Myocyte (in vitro differentiated cells): ENCODE data around the gene VAMP8. TPM values are rescaled to one million over a fixed set of nuclear protein-coding genes. Genes with fewer than 3 reads are reported as not detected.
"Not testable (repeated sequence)": the region's sequence is repeated elsewhere in the genome, so short reads cannot be mapped to it uniquely, and the experiment has no call there.

Source experiments
- DNase-seq: peaks from one replicate; pipeline ENCODE4 v3.0.0-alpha.2; 2012; ENCODE audit warnings: low read depth
- total RNA-seq: library from RNA; depleted of rRNA; stranded (reverse); fragments of >200 nt; gene quantifications from 2 replicates; pipeline ENCODE4 v1.2.3, GENCODE V29; 2014

Gene VAMP8
- total RNA-seq, 1 donor from 2014 or later = 9.5 TPM

DNA sequence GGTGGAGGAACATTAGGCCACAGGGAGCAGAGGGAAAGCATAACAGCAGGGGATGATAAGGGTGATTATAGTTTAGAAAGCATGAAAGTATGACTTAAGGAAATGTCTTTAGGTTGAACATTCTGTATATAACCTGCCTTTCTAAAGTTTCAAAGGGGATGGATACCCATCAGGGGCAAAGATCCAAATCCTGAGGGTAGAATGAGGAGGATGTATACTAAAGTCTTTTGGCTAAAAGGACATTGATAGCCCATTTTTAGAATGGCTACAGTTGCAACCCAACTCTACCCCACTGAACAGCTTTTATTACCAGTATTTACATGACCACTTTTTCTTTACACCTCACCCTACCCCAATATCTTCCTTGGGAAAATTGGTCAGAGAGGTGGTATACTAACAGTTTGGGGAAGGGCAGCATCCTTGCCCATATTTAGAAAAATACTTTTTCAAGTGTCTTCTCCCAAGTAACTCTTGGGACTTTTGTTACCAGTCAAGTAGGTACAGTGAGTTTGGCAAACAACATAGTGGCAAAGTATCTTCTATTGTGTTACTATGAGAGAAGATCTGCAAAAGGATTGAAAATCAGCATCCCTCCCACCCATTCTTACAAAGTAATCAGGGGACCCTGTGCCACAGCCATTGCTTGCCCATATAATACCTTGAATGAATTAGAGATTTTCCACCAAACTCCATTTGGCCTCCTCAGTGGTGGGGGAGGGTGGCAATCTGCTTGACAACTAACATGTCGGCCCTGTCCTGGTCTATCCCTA is 30.1 kb upstream of the VAMP8 start:
- peak; percentile 68 for DNase-seq

GRCh38 chr2:85547859-85548607 is 29.4 kb upstream of the VAMP8 start:
- DNase-seq = peak; percentile 60

DNA sequence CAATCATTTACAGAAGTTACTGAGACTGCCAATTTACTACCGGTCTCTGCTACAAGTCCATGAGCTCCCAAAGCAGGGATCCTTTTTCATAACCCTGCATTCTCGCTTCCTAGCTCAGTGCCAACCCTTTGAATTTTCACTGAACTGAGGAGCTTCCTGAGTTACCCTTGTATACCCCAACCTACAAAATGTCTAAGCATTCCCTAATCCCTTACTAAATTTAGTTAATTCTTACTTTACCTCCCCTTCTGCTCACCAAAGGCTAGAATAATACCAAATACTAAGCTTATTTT is 28.8 kb upstream of the VAMP8 start:
- DNase-seq = no peak

DNA sequence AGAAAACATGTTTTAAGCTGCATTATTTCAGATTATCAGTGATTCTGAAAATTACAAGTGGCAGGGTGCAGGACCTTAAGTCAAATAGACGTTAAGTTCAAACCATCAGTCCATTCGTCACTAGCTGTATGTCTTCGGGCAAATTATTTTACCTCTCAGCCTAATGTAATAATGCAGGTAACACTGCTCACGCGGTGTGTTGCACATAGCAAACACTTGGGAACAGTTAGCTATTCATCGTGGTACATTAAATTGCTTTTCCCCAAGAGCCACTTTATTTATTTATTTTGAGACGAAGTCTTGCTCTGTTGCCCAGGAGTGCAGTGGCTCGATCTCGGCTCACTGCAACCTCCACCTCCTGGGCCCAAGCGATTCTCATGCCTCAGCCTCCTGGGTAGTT is 28.3 kb upstream of the VAMP8 start:
- peak; percentile 26 for DNase-seq

- DNase-seq = peak; percentile 96
Measured at GRCh38 chr2:85549826-85550225, 27.6 kb upstream of the VAMP8 start.

DNA sequence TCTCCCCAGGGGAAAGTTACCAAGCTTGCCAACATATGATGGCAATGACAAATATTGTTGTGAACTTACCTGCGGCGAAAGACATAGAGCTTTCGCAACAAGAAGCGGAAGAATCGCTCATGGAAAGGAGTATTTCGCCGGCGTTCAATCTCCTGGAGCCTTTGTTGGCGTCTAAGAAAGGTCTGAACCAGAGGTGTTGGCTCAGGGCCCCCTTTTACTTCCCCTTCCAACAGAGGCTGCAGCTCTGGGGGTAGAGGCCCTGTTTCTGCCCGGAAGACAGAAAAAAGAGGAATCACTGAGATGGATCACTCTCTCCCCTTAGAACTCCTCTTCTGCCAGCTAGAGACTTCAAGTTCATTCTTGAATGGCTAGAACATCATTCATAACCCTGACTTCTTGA is 26.9 kb upstream of the VAMP8 start:
- DNase-seq = no peak

- DNase-seq = peak; percentile 86
Measured at GRCh38 chr2:85551698-85552678, 25.4 kb upstream of the VAMP8 start.

DNA sequence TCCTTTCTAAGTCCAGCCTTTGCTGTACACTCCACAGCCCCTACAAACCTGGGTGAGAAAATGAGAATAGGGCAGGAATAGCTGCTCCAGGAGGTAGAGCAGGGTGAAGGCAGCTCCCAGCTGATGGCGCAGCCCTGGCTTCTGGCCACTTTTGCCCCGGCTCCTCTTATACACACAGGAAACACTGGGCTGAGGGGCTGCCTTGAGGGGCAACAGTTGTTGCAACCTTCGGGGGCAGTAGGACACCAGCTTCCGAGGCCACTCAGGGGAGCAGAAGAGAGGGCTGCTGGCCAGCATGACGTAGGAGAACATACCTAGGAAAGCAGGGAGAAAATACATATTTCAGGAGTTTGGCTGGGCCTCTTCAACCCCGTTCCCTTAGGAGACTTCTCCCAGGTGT is 24.2 kb upstream of the VAMP8 start:
- DNase-seq = no peak

DNA sequence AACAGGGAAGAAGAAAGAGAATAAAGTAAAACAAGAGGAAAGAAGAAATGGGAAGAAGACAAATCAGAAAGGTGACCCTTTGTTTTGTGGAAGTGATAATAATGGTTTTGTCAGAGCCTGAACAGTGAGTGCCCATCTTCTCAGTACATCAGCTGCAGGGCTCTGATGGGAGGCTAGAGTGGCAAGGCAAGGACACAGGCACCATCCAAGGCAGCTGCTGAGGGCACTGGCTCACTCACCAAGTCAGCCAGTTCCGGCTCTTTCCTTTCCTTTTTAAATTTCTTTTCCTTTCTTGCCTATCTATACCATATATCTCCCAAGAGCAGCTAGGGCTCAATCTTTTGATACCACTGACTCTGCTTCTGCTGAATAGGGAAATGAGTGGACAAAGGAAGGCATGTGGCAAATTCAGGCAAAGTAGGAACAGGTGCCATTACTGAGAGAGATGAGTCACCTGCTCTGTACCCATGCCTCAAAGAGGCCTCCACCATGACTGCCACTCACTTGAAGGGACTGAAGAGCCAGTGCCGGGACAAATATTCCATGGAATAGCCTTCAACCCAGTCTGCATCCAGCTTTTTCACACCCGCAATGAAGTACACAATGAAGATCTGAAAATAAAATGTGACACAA is 22.3 kb upstream of the VAMP8 start:
- DNase-seq = peak; percentile 83

DNA sequence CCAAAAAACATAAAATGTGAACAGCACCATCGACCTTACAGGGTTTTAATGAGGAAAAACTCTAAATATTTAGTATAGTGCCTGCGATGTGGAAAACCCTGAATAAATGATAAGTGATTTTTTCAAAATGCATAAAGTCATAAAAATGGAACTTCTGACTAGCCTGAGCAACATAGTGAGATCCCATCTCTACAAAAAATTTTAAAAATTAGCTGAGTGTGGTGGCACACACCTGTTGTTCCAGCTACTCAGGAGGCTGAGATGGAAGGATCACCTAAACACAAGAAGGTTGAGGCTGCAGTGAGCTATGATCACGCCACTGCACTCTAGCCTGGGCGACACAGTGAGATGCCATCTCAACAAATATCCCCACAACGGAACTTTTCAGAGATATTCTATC is 20.3 kb upstream of the VAMP8 start:
- DNase-seq = no peak

GRCh38 chr2:85558160-85558559 is 19.2 kb upstream of the VAMP8 start:
- DNase-seq = no peak

DNA sequence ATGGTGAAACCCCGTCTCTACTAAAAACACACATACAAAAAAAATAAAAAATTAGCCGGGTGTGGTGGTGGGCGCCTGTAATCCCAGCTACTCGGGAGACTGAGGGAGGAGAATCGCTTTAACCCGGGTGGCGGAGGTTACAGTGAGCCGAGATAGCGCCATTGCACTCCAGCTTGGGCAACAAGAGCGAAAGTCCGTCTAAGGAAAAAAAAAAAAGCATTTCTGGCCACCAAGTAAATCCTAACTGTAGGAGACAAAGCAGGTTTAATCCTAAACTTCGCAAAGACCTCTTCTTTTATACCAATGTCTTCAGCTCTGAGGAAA is 17.0 kb upstream of the VAMP8 start:
- not testable (repeated sequence) for DNase-seq

- DNase-seq = no peak
Measured at GRCh38 chr2:85560812-85561279, 16.5 kb upstream of the VAMP8 start.

DNA sequence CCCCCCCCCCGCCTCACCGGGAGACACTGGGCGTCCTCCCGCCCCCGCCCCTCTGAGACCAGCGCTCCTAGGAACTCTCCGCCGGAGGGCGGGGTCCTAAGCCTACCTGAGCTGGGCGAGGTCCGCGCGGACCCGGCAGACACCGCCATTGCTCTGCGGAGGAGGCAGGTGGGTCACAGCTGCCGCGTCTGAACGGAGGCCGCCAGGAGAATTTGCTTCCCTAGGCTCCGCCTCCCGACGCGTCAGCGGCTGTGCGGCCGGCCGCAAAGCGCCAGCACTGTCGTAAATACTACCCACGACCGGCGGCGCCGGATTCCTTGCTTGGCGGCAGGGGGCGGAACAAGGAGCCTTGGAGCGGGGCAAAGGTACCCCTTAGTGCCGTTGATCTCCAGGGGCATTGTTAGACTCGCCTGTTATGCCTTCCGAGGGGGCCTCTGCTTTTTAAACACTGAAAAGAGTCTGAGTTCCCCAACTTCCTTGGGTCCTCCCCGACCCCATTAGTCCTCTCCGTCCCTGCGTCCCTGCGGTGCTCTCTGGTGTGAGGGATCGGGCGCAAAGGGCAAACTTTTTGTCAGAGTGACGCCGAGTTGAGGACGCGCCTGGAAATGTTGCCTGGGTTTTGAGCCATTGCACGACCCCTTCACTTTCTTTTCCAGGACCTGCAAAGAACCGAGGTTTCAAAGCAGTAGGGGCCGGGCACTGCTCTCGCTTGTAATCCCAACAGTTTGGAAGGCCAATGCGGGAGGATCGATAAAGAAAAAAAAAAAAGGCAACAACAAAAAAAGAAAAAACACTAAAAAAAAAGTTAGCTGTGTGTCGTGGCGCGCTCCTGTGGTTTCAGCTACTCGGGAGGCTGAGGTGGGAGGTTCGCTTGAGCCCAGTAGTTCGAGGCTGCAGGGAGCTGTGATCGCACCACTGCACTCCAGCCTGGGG is 15.8 kb upstream of the VAMP8 start, which contains the start of gene GGCX:
GGCX (minus strand) TSS at position 214 of the 933 bp plus-strand sequence; CDS start at position 149, 65 bp downstream.
- peak; percentile 96 for DNase-seq

- DNase-seq = no peak
Measured at GRCh38 chr2:85564144-85564563, 13.2 kb upstream of the VAMP8 start.

- no peak for DNase-seq
Measured at GRCh38 chr2:85566265-85566664, 11.1 kb upstream of the VAMP8 start.

GRCh38 chr2:85575739-85576138 is 1.6 kb upstream of the VAMP8 start:
- DNase-seq = no peak

- no peak for DNase-seq
Measured at GRCh38 chr2:85577063-85577385, 362 bp upstream of the VAMP8 start.

DNA sequence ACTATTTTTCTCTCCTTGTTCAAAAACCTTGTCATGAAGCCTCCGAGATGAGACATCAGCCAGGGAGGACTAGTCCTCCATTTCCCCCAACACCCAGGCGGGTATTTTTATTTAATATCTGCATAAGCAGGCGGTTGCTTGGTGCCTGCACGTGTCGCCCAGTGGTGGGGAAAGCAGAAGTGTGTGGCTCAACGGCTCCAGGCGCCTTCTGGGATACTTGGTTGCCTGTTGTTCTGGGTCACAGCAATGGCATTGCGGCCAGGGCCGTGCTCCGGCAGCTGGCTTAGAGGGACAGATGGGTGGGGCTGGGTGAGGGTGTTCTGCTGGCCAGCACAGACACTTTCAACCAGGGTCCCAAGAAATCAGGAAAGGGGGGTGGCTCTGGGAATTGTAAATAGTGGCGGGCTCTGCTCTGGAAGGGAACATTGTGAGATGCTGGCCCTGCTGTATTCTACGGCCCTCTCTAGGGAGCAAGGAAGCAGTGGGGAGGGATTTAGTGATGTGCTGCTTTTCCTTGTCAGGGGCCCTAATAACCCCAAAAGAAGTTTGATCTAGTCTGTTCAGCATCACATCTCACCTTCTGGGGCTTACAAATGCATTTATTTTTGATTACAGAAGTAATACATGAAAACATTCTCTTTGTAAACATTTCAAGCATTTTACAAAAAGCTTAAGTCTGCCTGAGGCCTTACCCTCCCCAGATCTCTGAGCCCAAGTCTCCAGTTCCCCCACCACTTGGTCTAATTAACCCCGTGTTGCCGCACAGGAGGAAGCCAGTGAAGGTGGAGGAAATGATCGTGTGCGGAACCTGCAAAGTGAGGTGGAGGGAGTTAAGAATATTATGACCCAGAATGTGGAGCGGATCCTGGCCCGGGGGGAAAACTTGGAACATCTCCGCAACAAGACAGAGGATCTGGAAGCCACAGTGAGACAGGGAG is 1.1 kb downstream of the VAMP8 start:
- peak; percentile 93 for DNase-seq
